Measurements from ENCODE around the gene MTHFSD. TPM values are rescaled to one million over a fixed set of nuclear protein-coding genes. Genes with fewer than 3 reads are reported as not detected.

MTHFSD gene
- total and polyA plus RNA-seq, 10 of the 15 experiments (the other 5 are each of a cell fraction or from before 2014, with no cell fraction given): 2.2 to 24.5 (median 18.1) TPM

DNA sequence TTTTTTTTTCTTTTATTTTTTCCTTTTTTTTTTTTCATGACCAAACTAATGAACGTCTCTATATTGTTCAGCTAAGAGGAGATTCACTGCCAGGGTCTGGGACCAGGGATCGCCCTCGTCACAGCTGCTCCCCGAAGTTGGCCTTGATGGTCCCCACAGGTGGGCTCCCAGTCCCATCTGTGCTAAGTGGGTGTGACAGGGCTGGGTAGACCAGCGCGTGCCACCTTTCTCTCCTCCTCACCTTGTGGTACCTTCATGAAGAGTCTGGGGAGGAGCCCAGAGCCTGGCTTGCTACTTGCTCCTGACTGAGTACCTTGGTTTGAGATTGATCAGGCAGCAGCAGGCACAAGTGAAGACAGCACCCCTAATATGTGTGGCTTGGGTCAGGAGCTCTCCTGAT, 51.2 kb downstream of the MTHFSD start:
- no TSS peak for BruUV-seq (replicated peaks)
- FAIRE-seq (no peak), ATAC-seq (no peak), DNase-seq (ENCODE audit: low read depth, low spot score) (no peak)
- H3K4me3 ChIP-seq: no peak overlapping the region
- RAD21 ChIA-PET (ENCODE audit: unreplicated experiment): no interaction called here
- H3K27ac ChIP-seq (ENCODE audit: control insufficient read depth, insufficient read depth): no peak overlapping the region
- intact Hi-C loops (cut with micrococcal nuclease; ENCODE audit: unreplicated experiment) (no loop called here), in situ Hi-C loops (cut with MboI) (no loop called here)
- no peaks in the 10 kb centered on the region for H3K36me3 ChIP-seq (ENCODE audit: control insufficient read depth in 2 of 2, insufficient read depth in 2 of 2, low read length in 1 of 2)
- SMC1A ChIA-PET (ENCODE audit: uncharacterized antibody, unreplicated experiment): no interaction called here
- H2AFZ ChIP-seq (ENCODE audit: control insufficient read depth, low read depth, low read length): no peak overlapping the region
- CTCF ChIA-PET: no interaction called here
- H3K9me3 ChIP-seq (replicated peaks; ENCODE audit: control insufficient read depth, insufficient read depth, low read length): no peaks in the 10 kb centered on the region
- H3K4me2 ChIP-seq (ENCODE audit: control insufficient read depth, insufficient read depth): no peak overlapping the region
- H3K79me2 ChIP-seq (ENCODE audit: control insufficient read depth, insufficient read depth, low read length): no peaks in the 10 kb centered on the region
- POLR2A ChIA-PET: interaction anchor here (0.7 kb wide), 1 partner anchor 33 kb away, joined by 6 read pairs; no protein-coding TSS in a partner anchor
- H4K20me1 ChIP-seq (ENCODE audit: control insufficient read depth, insufficient read depth): no peaks in the 10 kb centered on the region; the same call in 1 of the 2 replicates
- peaks cover 34 to 42% of the 10 kb centered on the region in 2 experiments for H3K27me3 ChIP-seq (replicated peaks in 1 of 2; ENCODE audit: control insufficient read depth in 2 of 2, insufficient read depth in 2 of 2, low read length in 1 of 2)
- H3K9ac ChIP-seq (ENCODE audit: control insufficient read depth, insufficient read depth, low read length): no peak overlapping the region
- TF ChIP-seq HDAC2 (IDR thresholded peaks at IDR 0.05) (no peak), EP300 (IDR thresholded peaks at IDR 0.05; ENCODE audit: borderline replicate concordance in 1 of 2, control insufficient read depth in 1 of 2, low read depth in 2 of 2, low read length in 2 of 2) (no peak), WRNIP1 (IDR thresholded peaks at IDR 0.05; ENCODE audit: borderline replicate concordance, low read depth, low read length) (no peak), YBX1 (IDR thresholded peaks at IDR 0.05) (no peak), BACH1 (IDR thresholded peaks at IDR 0.05; ENCODE audit: borderline replicate concordance) (no peak), IRF4 (IDR thresholded peaks at IDR 0.05; ENCODE audit: low read depth, low read length) (no peak), PAX5 (IDR thresholded peaks at IDR 0.05; ENCODE audit: borderline replicate concordance, low read depth, low read length) (no peak), RELA (IDR thresholded peaks at IDR 0.05; ENCODE audit: borderline replicate concordance, partially characterized antibody) (no peak), TBL1XR1 (IDR thresholded peaks at IDR 0.05; ENCODE audit: low read depth, low read length) (no peak), SIX5 (IDR thresholded peaks at IDR 0.05; ENCODE audit: low read depth, low read length, severe bottlenecking) (no peak), YY1 (IDR thresholded peaks at IDR 0.05; ENCODE audit: low read depth, low read length) (no peak), EZH2 (IDR thresholded peaks at IDR 0.05; ENCODE audit: borderline replicate concordance, control insufficient read depth, low read depth, low read length) (no peak)
- TF ChIP-seq, protein P1, sequence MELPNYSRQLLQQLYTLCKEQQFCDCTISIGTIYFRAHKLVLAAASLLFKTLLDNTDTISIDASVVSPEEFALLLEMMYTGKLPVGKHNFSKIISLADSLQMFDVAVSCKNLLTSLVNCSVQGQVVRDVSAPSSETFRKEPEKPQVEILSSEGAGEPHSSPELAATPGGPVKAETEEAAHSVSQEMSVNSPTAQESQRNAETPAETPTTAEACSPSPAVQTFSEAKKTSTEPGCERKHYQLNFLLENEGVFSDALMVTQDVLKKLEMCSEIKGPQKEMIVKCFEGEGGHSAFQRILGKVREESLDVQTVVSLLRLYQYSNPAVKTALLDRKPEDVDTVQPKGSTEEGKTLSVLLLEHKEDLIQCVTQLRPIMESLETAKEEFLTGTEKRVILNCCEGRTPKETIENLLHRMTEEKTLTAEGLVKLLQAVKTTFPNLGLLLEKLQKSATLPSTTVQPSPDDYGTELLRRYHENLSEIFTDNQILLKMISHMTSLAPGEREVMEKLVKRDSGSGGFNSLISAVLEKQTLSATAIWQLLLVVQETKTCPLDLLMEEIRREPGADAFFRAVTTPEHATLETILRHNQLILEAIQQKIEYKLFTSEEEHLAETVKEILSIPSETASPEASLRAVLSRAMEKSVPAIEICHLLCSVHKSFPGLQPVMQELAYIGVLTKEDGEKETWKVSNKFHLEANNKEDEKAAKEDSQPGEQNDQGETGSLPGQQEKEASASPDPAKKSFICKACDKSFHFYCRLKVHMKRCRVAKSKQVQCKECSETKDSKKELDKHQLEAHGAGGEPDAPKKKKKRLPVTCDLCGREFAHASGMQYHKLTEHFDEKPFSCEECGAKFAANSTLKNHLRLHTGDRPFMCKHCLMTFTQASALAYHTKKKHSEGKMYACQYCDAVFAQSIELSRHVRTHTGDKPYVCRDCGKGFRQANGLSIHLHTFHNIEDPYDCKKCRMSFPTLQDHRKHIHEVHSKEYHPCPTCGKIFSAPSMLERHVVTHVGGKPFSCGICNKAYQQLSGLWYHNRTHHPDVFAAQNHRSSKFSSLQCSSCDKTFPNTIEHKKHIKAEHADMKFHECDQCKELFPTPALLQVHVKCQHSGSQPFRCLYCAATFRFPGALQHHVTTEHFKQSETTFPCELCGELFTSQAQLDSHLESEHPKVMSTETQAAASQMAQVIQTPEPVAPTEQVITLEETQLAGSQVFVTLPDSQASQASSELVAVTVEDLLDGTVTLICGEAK (IDR thresholded peaks at IDR 0.05; ENCODE audit: borderline replicate concordance): no peak
- TF ChIP-seq, protein P2, sequence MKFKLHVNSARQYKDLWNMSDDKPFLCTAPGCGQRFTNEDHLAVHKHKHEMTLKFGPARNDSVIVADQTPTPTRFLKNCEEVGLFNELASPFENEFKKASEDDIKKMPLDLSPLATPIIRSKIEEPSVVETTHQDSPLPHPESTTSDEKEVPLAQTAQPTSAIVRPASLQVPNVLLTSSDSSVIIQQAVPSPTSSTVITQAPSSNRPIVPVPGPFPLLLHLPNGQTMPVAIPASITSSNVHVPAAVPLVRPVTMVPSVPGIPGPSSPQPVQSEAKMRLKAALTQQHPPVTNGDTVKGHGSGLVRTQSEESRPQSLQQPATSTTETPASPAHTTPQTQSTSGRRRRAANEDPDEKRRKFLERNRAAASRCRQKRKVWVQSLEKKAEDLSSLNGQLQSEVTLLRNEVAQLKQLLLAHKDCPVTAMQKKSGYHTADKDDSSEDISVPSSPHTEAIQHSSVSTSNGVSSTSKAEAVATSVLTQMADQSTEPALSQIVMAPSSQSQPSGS (IDR thresholded peaks at IDR 0.05; ENCODE audit: low read length): no peak
- TF ChIP-seq, protein P3, sequence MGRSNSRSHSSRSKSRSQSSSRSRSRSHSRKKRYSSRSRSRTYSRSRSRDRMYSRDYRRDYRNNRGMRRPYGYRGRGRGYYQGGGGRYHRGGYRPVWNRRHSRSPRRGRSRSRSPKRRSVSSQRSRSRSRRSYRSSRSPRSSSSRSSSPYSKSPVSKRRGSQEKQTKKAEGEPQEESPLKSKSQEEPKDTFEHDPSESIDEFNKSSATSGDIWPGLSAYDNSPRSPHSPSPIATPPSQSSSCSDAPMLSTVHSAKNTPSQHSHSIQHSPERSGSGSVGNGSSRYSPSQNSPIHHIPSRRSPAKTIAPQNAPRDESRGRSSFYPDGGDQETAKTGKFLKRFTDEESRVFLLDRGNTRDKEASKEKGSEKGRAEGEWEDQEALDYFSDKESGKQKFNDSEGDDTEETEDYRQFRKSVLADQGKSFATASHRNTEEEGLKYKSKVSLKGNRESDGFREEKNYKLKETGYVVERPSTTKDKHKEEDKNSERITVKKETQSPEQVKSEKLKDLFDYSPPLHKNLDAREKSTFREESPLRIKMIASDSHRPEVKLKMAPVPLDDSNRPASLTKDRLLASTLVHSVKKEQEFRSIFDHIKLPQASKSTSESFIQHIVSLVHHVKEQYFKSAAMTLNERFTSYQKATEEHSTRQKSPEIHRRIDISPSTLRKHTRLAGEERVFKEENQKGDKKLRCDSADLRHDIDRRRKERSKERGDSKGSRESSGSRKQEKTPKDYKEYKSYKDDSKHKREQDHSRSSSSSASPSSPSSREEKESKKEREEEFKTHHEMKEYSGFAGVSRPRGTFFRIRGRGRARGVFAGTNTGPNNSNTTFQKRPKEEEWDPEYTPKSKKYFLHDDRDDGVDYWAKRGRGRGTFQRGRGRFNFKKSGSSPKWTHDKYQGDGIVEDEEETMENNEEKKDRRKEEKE (IDR thresholded peaks at IDR 0.05): no peak
- TF ChIP-seq, protein P4, sequence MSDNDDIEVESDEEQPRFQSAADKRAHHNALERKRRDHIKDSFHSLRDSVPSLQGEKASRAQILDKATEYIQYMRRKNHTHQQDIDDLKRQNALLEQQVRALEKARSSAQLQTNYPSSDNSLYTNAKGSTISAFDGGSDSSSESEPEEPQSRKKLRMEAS (IDR thresholded peaks at IDR 0.05; ENCODE audit: low read depth, low read length): no peak
- WGBS (ENCODE audit: insufficient coverage, insufficient replicate concordance, low lambda C conversion rate, missing lambda C conversion rate): 50% methylated on average over 5 of the region's 6 CpGs
- H3K4me1 ChIP-seq (ENCODE audit: control insufficient read depth, insufficient read depth, low read length): no peaks in the 10 kb centered on the region

Data from GM12878 (cell line).